GM12801 (cell line): ENCODE measurements around the gene PRAMEF12.

Experiments
- TF ChIP-seq, protein P1 (sequence below): IDR thresholded peaks from one replicate; pipeline ENCODE4 v1.5.1; 2011; ENCODE audit warnings: control low read depth; ENCODE audit not compliant: insufficient read length; ENCODE audit errors: extremely low read depth

Gene PRAMEF12

DNA sequence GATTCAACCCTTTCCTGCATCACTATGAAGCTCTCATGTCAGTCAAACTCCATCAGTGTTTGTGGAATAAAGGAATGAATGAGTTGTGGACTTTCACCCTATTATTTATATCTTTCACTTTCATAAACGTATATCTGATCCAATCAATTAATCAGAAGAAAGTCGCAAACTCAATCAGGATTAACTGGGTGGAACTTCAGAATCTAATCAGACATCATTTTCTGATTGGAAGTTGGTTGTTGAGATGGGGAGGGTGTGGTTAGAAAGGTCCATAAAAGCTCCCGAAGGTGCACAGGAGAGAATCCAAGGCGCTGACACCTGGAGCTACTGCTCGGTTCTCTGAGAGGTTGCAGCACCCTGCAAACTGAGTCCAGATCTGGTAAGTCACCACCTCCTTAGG lies at the start of gene PRAMEF12:
Gene PRAMEF12, plus strand, starts transcription at position 301 of the 400 bp plus-strand sequence. CDS start 1,130 bp downstream, outside the sequence.
- TF ChIP-seq, protein P1, sequence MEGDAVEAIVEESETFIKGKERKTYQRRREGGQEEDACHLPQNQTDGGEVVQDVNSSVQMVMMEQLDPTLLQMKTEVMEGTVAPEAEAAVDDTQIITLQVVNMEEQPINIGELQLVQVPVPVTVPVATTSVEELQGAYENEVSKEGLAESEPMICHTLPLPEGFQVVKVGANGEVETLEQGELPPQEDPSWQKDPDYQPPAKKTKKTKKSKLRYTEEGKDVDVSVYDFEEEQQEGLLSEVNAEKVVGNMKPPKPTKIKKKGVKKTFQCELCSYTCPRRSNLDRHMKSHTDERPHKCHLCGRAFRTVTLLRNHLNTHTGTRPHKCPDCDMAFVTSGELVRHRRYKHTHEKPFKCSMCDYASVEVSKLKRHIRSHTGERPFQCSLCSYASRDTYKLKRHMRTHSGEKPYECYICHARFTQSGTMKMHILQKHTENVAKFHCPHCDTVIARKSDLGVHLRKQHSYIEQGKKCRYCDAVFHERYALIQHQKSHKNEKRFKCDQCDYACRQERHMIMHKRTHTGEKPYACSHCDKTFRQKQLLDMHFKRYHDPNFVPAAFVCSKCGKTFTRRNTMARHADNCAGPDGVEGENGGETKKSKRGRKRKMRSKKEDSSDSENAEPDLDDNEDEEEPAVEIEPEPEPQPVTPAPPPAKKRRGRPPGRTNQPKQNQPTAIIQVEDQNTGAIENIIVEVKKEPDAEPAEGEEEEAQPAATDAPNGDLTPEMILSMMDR: no peak

DNA sequence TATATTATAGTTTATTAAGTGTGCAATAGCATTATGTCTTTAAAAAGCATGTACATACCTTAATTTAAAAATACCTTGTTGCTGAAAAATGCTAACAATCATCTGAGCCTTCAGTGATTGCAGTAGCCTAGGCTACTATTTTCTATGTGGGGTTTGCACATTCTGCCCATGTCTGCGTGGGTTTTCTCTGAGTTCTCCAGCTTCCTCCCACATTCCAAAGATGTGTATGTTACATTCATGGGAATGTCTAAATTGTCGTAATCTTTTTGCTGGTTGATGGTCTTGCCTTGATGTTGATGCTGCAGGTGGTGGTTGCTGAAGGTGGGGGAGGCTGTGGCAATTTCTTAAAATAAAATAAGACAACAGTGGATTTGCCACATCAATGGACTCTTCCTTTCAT lies 45.1 kb upstream of the PRAMEF12 start:
- TF ChIP-seq, protein P1: no peak

DNA sequence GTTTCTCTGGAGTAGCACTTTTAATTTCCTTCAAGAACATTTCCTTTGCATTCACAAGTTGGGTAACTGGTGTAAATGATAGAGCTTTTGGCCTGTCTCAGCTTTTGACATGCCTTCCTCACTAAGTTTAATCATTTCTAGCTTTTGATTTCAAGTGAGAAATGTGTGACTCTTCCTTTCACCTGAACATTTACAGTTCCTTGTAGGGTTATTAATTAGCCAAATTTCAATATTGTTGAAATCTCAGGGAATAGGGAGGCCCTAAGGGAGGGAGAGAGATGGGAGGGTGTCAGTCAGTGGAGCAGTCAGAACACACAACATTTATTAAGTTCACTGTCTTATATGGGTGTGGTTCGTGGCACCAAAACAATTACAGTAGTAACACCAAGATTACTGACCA lies 43.4 kb upstream of the PRAMEF12 start:
- TF ChIP-seq, protein P1: no peak

DNA sequence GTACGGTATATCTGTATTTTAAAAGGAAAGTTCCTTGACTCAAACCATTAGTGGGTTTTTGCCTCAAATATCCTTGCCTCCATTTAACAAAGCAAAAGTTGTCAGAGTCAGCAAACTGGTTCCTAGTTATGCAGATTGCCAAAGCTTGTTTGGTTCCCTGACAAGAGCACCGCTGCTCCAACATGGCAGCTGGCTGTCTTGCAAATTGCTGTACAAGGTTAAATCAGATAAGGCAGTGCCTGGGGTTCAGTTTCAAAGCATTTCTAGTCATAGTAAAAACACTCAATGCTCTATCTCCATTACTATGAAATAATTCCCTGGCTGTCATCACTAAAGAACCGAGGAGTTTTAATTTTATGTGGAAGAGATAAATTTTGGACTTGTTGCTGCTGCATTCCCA lies 38.9 kb upstream of the PRAMEF12 start:
- TF ChIP-seq, protein P1: no peak

DNA sequence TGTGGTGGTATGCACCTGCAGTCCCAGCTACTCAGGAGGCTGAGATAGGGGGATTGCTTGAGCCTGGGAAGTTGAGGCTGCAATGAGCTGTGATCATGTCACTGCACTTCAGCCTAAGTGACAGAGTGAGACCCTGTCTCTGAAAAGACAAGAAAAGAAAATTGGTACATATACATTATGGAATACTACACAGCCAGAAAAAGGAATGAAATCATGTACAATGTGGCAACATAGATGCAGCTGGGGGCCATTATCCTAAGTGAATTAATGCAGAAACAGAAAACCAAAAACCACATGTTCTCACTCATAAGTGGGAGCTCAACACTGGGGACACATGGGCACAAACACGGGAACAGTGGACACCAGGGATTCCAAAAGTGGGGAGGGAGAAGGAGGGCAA lies 34.6 kb upstream of the PRAMEF12 start:
- TF ChIP-seq, protein P1: no peak

DNA sequence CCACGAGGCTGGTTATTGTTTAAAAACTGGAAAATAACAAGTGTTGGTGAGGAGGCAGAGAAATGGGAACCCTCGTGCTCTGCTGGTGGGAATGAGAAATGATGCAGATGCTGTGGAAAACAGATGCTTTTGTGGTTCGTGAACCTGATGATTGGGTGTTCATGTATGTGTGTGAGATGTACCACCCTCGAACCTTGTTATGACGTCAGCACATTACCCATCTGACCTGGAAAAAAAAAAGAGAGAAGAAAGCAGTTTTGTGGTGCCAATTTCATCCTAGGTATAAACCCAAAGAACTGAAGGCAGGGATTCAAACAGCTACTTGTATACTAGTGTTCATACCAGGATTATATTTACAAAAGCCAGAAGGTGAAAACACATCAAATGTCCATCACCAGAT lies 33.9 kb upstream of the PRAMEF12 start:
- TF ChIP-seq, protein P1: no peak

DNA sequence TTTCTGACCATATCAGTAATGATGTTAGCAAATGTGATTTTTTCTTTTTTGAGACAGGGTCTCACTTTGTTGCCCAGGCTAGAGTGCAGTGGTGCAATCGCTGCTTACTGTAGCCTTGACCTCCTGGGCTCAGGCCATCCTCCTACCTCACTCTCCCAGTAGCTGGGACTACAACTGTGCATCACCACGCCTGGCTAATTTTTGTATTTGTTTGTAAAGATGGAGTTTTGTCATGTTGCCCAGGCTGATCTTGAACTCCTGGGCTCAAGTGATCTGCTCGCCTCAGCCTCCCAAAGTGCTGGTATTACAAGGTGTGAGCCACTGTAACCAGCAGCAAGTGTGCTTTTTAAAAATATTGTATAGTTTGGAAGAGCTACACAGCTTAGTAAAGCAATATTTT lies 31.6 kb upstream of the PRAMEF12 start:
- TF ChIP-seq, protein P1: no peak
